Measurements from ENCODE around the gene IL32. TPM values are rescaled to one million over a fixed set of nuclear protein-coding genes. Genes with fewer than 3 reads are reported as not detected.
"Not testable (repeated sequence)": the region's sequence is repeated elsewhere in the genome, so short reads cannot be mapped to it uniquely, and the experiment has no call there.

IL32 gene
- total RNA-seq, 2 experiments from 2014 or later: 4,131 to 4,213 TPM

DNA sequence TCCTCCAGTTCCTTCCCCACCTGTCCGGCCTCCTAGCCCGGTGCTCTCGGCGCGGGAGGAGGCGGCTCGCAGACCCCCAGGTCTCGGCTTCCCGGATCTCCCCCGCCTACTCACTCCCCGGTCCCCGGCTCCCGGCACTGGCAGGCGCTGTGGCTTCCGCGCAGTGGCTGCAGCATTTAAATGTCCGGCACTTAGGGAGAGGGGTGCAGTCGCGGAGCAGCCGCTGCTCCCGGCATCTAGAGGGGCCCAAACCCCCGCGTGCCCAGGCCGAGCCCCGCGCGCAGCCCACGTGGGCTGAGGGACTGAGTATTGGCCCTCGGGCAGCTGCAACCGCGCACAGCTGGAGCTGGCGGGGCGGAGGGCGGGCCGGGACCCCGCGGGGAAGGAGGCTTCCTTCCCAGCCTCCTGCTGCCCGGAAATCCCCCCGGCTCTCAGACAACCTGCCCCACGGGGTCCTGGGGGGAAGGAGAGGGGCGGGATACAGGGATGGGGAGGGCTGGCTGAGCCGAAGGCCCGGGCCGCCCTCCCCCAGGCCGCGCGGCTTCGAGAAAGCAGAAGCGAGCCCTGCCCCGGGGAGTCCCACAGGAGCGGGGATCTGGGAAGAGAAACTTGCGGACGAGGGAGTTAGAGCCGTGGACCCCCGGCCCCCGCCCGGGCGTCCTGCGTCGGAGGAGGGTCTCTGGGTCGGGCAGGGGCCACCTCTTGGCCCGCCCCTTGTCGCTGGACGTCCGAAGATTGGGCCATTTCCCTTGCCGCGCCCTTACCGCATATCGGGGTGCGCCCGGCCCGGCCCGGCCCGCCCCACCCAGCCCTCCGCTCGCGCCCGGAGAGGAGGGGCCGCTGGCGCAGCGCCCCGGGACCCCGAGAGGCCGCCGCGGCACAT lies 19.4 kb upstream of the IL32 start, which contains the start of gene MMP25:
Gene MMP25, plus strand, starts transcription at position 804 of the 883 bp plus-strand sequence. CDS start 357 bp downstream, outside the sequence.
- DNase-seq: peak; percentile 44
- CTCF ChIA-PET: interaction anchor here (1.0 to 2.6 kb wide), 6 partner anchors 12 to 82 kb away, joined by 3 to 15 read pairs (median 11); no protein-coding TSS in a partner anchor
- POLR2A ChIA-PET: interaction anchor here (1.0 to 8.7 kb wide), 5 partner anchors 11 to 84 kb away, joined by 4 to 65 read pairs (median 39); partner anchors contain the start of gene IL32
- Mint-ChIP-seq H3K4me3 (peak within 1 kb of the TSS; percentile 85), H3K27me3 (peaks cover 23% of the 10 kb centered on the region), H3K36me3 (ENCODE audit: low read depth) (peaks cover 40% of the 10 kb centered on the region), H3K4me1 (peaks cover 57% of the 10 kb centered on the region), H3K27ac (peak within 1 kb of the TSS; percentile 87), H3K9me3 (no peaks in the 10 kb centered on the region)

DNA sequence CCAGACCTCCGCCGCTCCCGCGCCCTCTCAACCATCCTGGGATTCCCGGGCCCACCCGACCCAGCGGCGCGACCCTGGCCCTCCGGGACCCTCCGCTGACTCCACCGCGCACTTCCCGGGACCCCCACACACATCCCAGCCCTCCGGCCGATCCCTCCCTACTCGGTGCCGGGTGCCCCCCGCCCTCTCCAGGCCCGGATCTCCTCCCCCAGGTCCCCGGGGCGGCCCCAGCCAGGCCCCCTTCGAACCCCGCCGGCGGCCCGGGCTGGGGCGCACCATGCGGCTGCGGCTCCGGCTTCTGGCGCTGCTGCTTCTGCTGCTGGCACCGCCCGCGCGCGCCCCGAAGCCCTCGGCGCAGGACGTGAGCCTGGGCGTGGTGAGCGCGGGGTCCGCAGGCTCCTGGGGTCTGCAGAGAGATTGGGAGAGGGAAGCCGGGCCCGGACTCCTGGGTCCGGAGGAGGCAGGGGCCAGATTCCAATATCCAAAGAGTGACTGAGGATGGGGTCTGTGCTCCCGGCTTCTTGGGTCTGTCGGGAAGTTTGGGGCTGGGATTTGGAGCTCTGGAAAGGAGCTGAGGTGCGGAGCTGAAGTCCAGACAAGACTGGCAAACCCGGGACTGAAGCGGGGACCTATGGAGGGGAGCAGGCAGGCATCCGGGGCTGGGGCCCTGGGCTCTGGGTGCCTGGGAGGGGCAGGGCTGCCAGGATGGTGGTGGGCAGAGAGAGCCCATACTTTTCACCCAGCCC lies 18.6 kb upstream of the IL32 start:
- peaks cover 21% of the 10 kb centered on the region for H3K27me3 Mint-ChIP-seq
- ChIA-PET CTCF (interaction anchor here (0.8 to 5.8 kb wide), 5 partner anchors 12 to 88 kb away, joined by 3 to 38 read pairs (median 5); partner anchors contain the start of gene ZNF213), POLR2A (interaction anchor here (0.6 to 8.7 kb wide), 11 partner anchors 9 to 111 kb away, joined by 3 to 72 read pairs (median 9); partner anchors contain the start of genes HCFC1R1, IL32, PKMYT1 and THOC6)
- H3K9me3 Mint-ChIP-seq: no peaks in the 10 kb centered on the region
- peaks cover 47% of the 10 kb centered on the region for H3K36me3 Mint-ChIP-seq (ENCODE audit: low read depth)
- H3K4me1 Mint-ChIP-seq: peaks cover 66% of the 10 kb centered on the region
- peak overlapping the region; percentile 85 for H3K4me3 Mint-ChIP-seq
- DNase-seq: peak; percentile 48
- H3K27ac Mint-ChIP-seq: peak overlapping the region; percentile 87

DNA sequence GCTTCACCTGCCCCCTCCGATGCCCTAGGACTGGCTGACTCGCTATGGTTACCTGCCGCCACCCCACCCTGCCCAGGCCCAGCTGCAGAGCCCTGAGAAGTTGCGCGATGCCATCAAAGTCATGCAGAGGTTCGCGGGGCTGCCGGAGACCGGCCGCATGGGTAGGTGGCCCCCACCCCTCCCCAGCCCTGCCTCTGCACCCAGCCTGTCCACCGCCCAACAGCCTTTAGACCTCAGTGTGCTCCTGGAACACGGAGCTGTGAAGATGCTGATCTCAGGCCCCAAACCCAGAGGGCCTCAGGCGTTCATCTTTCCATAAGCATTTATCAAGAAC lies 18.1 kb upstream of the IL32 start:
- DNase-seq: peak; percentile 37
- ChIA-PET POLR2A (interaction anchor here (0.6 to 8.7 kb wide), 14 partner anchors 9 to 217 kb away, joined by 3 to 72 read pairs (median 8); partner anchors contain the start of genes HCFC1R1, IL32, PKMYT1 and THOC6), CTCF (interaction anchor here (0.8 to 5.8 kb wide), 9 partner anchors 11 to 88 kb away, joined by 3 to 38 read pairs (median 6); partner anchors contain the start of genes BICDL2 and ZNF213)
- H3K27me3 Mint-ChIP-seq: peaks cover 21% of the 10 kb centered on the region
- peak overlapping the region; percentile 85 for H3K4me3 Mint-ChIP-seq
- H3K4me1 Mint-ChIP-seq: peaks cover 71% of the 10 kb centered on the region
- H3K36me3 Mint-ChIP-seq (ENCODE audit: low read depth): peaks cover 52% of the 10 kb centered on the region
- H3K27ac Mint-ChIP-seq: peak overlapping the region; percentile 87
- no peaks in the 10 kb centered on the region for H3K9me3 Mint-ChIP-seq

DNA sequence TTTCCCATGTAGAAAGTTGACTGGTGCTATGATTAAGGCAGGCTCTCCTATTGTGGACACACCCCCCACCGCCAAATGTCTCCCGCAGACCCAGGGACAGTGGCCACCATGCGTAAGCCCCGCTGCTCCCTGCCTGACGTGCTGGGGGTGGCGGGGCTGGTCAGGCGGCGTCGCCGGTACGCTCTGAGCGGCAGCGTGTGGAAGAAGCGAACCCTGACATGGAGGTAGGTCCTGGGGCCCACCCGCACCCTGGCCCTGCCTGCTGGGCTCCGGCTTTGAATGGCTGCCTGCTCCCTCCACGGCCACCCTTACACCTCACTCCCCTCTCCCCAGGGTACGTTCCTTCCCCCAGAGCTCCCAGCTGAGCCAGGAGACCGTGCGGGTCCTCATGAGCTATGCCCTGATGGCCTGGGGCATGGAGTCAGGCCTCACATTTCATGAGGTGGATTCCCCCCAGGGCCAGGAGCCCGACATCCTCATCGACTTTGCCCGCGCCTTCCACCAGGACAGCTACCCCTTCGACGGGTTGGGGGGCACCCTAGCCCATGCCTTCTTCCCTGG lies 15.4 kb upstream of the IL32 start:
- peak overlapping the region; percentile 57 for H3K4me3 Mint-ChIP-seq
- H3K27me3 Mint-ChIP-seq: peaks cover 6% of the 10 kb centered on the region
- H3K4me1 Mint-ChIP-seq: peaks cover 77% of the 10 kb centered on the region
- H3K9me3 Mint-ChIP-seq: no peaks in the 10 kb centered on the region
- peaks cover 66% of the 10 kb centered on the region for H3K36me3 Mint-ChIP-seq (ENCODE audit: low read depth)
- POLR2A ChIA-PET: interaction anchor here (1.0 to 8.7 kb wide), 11 partner anchors 9 to 85 kb away, joined by 3 to 72 read pairs (median 9); partner anchors contain the start of genes IL32, PKMYT1, TNFRSF12A and ZNF213
- CTCF ChIA-PET: interaction anchor here (2.1 to 5.8 kb wide), 2 partner anchors 18 to 21 kb away, joined by 15 to 38 read pairs; no protein-coding TSS in a partner anchor
- no peak for DNase-seq
- H3K27ac Mint-ChIP-seq: peak overlapping the region; percentile 77

DNA sequence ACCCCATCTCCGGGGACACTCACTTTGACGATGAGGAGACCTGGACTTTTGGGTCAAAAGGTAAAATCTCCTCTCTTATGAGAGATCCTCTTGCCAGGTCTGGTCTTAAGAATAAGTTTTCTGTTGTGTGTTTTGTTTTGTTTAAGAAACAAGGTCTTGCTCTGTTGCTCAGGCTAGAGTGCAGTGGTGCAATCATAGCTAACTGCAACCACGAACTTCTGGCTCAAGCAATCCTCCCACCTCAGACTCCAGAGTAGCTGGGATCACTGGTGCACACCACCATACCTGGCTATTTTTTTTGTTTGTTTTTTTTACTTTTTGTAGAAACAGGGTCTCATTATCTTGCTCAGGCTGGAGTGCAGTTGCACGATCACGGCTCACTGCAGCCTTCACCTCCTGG lies 15.0 kb upstream of the IL32 start:
- Mint-ChIP-seq H3K36me3 (ENCODE audit: low read depth) (peaks cover 67% of the 10 kb centered on the region), H3K27me3 (peaks cover 3% of the 10 kb centered on the region), H3K9me3 (no peaks in the 10 kb centered on the region), H3K27ac (peak overlapping the region; percentile 77), H3K4me1 (peaks cover 78% of the 10 kb centered on the region), H3K4me3 (peak overlapping the region; percentile 57)
- POLR2A ChIA-PET: interaction anchor here (1.0 to 8.7 kb wide), 8 partner anchors 8 to 79 kb away, joined by 4 to 72 read pairs (median 12); partner anchors contain the start of gene IL32
- DNase-seq: no peak
- CTCF ChIA-PET: interaction anchor here (1.5 to 5.8 kb wide), 3 partner anchors 19 to 46 kb away, joined by 4 to 38 read pairs (median 15); no protein-coding TSS in a partner anchor

DNA sequence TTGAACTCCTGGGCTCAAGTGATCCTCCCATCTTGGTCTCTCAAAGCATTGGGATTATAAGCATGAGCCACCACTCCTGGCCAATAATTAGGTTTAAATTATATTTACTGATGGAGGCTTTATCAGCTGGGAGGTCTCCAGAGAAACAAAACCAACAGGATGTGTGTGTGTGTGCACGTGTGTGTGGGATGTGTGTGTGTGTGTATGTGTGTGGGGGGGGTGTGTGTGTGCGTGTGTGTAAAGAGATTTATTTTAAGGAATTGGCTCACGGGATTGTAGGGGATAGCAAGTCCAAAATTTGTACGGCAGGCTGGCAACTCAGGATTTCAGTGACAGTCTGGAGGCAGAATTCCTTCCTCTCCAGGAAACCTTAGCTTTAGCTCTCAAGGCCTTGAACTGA lies 14.4 kb upstream of the IL32 start:
- Mint-ChIP-seq H3K36me3 (ENCODE audit: low read depth) (peaks cover 71% of the 10 kb centered on the region), H3K4me3 (peak overlapping the region; percentile 57), H3K9me3 (no peaks in the 10 kb centered on the region), H3K4me1 (peaks cover 83% of the 10 kb centered on the region), H3K27me3 (peaks cover 2% of the 10 kb centered on the region), H3K27ac (peak overlapping the region; percentile 77)
- CTCF ChIA-PET: interaction anchor here (1.5 to 5.8 kb wide), 3 partner anchors 19 to 45 kb away, joined by 4 to 38 read pairs (median 15); no protein-coding TSS in a partner anchor
- POLR2A ChIA-PET: interaction anchor here (0.8 to 8.7 kb wide), 9 partner anchors 12 to 108 kb away, joined by 3 to 72 read pairs (median 5); partner anchors contain the start of gene IL32
- no peak for DNase-seq

DNA sequence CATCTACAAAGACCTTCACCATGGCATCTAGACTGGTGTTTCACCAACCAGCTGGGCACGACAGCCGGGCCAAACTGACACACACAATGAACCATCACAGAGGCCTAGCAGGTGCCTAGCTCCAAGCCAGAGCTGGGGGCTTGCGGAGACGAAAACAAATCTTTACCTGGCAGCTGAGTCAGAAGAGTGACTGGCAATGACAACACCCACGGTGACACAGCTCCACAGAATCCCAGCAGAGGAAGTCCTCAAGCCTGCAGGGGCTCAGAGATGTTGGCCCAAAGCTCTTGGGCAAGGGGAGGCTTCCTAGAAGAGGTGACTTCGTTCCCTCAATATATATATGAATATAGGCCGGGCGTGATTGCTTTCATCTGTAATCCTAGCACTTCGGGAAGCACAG lies 13.9 kb upstream of the IL32 start:
- Mint-ChIP-seq H3K27ac (peak overlapping the region; percentile 77), H3K4me1 (peaks cover 87% of the 10 kb centered on the region), H3K4me3 (peak overlapping the region; percentile 57), H3K9me3 (no peaks in the 10 kb centered on the region), H3K27me3 (peaks cover 2% of the 10 kb centered on the region), H3K36me3 (ENCODE audit: low read depth) (peaks cover 74% of the 10 kb centered on the region)
- ChIA-PET CTCF (interaction anchor here (1.5 to 5.8 kb wide), 3 partner anchors 20 to 45 kb away, joined by 4 to 38 read pairs (median 15); no protein-coding TSS in a partner anchor), POLR2A (interaction anchor here (0.8 to 8.7 kb wide), 8 partner anchors 12 to 107 kb away, joined by 3 to 72 read pairs (median 7); partner anchors contain the start of gene IL32)
- no peak for DNase-seq

DNA sequence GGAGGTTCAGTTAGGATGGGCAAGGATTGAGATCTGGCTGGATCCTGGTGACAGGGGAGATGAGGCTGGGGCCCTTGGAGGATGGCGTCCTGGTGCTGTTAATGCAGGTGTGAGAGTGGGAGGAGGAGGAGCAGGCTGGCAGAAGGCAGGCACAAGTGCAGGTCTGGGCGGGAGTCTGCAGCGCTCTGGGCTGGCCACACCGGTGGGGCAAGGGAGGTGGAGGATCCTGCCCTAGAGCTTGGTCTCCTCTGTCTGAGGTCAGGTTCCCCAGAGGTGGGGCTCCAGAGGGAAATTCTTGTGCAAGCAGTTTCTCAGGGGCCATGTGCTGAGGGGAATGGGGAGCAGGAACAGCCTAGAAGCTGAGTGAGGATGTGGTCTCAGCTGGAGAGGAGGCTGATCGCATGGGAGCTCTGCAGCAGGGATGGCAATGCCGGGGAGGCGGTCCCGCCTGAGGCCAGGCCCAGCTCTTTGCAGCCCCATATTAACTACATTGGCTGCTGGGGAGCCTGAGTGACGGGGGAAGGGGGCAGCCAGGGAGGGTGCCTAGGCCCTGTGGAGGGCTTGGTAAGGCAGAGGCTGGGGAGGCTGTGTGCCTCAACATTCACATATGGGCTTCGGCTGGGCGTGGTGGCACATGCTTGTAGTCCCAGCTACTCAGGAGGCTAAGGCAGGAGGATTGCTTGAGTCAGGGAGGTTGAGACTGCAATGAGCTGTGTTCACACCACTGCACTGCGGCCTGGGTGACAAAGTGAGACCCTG lies 12.7 kb upstream of the IL32 start:
- POLR2A ChIA-PET: interaction anchor here (1.9 to 8.7 kb wide), 2 partner anchors 13 to 30 kb away, joined by 5 to 65 read pairs; partner anchors contain the start of gene IL32
- H3K27me3 Mint-ChIP-seq, DNase-seq, H3K9me3 Mint-ChIP-seq, H3K4me3 Mint-ChIP-seq: not testable (repeated sequence)
- Mint-ChIP-seq H3K4me1 (peaks cover 93% of the 10 kb centered on the region), H3K36me3 (ENCODE audit: low read depth) (peaks cover 79% of the 10 kb centered on the region), H3K27ac (peak overlapping the region; percentile 79)
- CTCF ChIA-PET: interaction anchor here (1.0 kb wide), 1 partner anchor 21 kb away, joined by 3 read pairs; no protein-coding TSS in a partner anchor

DNA sequence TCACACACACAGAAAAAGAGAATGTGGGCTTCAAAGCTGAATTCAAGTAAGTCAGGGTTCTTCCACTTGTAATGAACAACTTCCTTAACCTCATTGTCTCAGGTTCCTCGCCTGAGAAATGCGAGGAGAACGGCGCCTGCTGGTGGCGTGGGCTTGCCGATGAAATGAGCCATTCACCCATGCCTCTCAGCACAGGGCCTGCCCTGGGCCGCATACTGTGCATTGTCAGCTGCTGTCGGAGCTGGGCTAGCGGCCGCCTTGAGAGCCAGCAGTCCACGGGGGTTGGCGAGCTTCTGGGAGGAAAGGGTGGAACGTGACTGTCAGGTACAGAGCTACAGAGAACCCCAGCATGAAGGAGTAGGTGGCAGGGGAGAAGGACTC lies 12.1 kb upstream of the IL32 start:
- POLR2A ChIA-PET, CTCF ChIA-PET, H3K27me3 Mint-ChIP-seq, DNase-seq, H3K9me3 Mint-ChIP-seq: not testable (repeated sequence)
- peak overlapping the region; percentile 59 for H3K4me3 Mint-ChIP-seq
- peaks cover 76% of the 10 kb centered on the region for H3K36me3 Mint-ChIP-seq (ENCODE audit: low read depth)
- peak overlapping the region; percentile 83 for H3K27ac Mint-ChIP-seq
- H3K4me1 Mint-ChIP-seq: peaks cover 88% of the 10 kb centered on the region

DNA sequence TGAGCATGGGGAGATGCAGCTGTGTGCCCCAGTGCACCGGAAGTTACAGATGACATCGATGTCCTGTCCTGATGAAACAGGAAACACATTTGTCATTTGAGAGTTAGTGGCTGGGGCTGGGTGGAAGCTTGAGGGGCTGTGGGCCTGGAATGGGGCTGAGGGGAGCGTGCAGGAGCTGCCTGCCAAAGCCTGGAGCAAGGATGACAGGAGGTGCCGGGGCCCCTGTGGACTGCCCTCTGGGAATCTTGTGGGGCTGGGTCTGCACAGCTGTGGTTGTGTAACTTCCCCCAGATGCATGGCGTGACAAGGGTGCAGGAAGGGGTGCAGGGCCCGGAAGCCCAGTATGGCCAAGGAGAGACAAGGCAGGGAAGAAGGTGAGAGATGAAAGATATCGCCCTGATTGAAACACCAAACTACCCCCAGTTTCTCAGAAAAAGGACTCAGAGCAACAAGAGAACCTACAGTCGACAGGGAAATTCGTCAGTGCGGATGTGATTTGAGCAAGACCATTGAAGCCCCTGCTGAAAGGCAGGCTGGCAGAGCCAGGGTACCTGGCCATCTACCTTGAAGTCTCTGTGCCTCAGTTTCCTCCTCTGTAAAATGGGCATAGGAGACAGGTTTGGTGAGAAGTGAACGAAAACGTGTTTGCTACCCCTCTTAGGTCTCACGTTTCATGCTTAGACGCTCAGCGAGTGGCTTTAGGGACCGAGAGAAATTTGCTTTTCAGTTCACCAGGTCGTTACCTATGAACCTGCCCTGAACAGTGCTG lies 10.3 kb upstream of the IL32 start:
- Mint-ChIP-seq H3K27me3 (no peaks in the 10 kb centered on the region), H3K4me3 (peak overlapping the region; percentile 64), H3K27ac (peak overlapping the region; percentile 96), H3K36me3 (ENCODE audit: low read depth) (peaks cover 77% of the 10 kb centered on the region), H3K4me1 (peaks cover 77% of the 10 kb centered on the region), H3K9me3 (no peaks in the 10 kb centered on the region)
- ChIA-PET POLR2A (interaction anchor here (0.8 to 6.1 kb wide), 11 partner anchors 7 to 79 kb away, joined by 3 to 96 read pairs (median 4); partner anchors contain the start of gene MMP25), CTCF (interaction anchor here (1.2 to 6.3 kb wide), 4 partner anchors 20 to 73 kb away, joined by 5 to 177 read pairs (median 6); no protein-coding TSS in a partner anchor)
- peak; percentile 76 for DNase-seq
